Tibial artery (tissue), 4 donors: Measurements from ENCODE around the gene RNF4.
"Not testable (repeated sequence)": the region's sequence is repeated elsewhere in the genome, so short reads cannot be mapped to it uniquely, and the experiment has no call there.

ENCODE experiments used
- DNase-seq, 2 donors: peaks; one replicate each; pipeline ENCODE4 v3.0.0-alpha.2; 2019
- H3K27ac ChIP-seq, 2 donors: fragments of 200-600 bp; sonication (generic) in 1 of 2; 1 replicate in 1 of 2; 2 replicates in 1 of 2; pipeline ENCODE4 v1.5.1; 2018 to 2019; ENCODE audit warnings: mild to moderate bottlenecking in 1 of 2
- H3K27me3 ChIP-seq, 2 donors: fragments of 200-600 bp; sonication (generic) in 1 of 2; one replicate each; pipeline versions ENCODE4 v1.5.1 to v1.6.0; 2016 to 2019
- H3K36me3 ChIP-seq, 3 donors: fragments of 200-600 bp; sonication (generic) in 2 of 3; one replicate each; pipeline ENCODE4 v1.5.1; 2016 to 2019; ENCODE audit warnings: mild to moderate bottlenecking in 2 of 3
- H3K4me1 ChIP-seq, 4 donors: fragments of 200-600 bp; sonication (generic) in 2 of 4; 1 replicate in 3 of 4; 2 replicates in 1 of 4; pipeline ENCODE4 v1.5.1; 2016 to 2019
- H3K4me3 ChIP-seq, 2 donors: fragments of 200-600 bp; sonication (generic) in 1 of 2; 1 replicate in 1 of 2; 2 replicates in 1 of 2; pipeline ENCODE4 v1.5.1; 2018 to 2019; ENCODE audit warnings: mild to moderate bottlenecking in 2 of 2
- H3K9me3 ChIP-seq, 3 donors: fragments of 200-600 bp; sonication (generic) in 1 of 3; one replicate each; pipeline ENCODE4 v1.5.1; 2016 to 2019
- intact Hi-C: fragments of 100-400 bp; cut with DNase I; formaldehyde crosslinking; loops from one replicate; pipeline ENCODE4 v1.15.0; 2023; ENCODE audit warnings: low total_unique reads
- TF ChIP-seq, protein P1 (sequence below), 2 experiments: fragments of 200-600 bp in 1 of 2; fragments of 450-650 bp in 1 of 2; IDR thresholded peaks; one replicate each; pipeline ENCODE4 v1.5.1; 2017 to 2019; ENCODE audit warnings: antibody characterized with exemption in 2 of 2, mild to moderate bottlenecking in 1 of 2, moderate library complexity in 1 of 2

Gene RNF4

GRCh38 chr4:2462992-2463762 lies 5.7 kb upstream of the RNF4 start:
- DNase-seq = no peak
- intact Hi-C loops = loop anchor here (5.0 kb wide), 3 partner anchors 46 to 246 kb away; partner anchors contain the start of genes CFAP99, HAUS3, POLN and ZFYVE28
- Histone ChIP-seq H3K4me1 (peaks cover 0 to 26% (median 21%) of the 10 kb centered on the region in 4 donors), H3K9me3 (no peaks in the 10 kb centered on the region), H3K27me3 (peaks cover 0 to 15% of the 10 kb centered on the region in 2 donors), H3K27ac (peak overlapping the region in 1 of 2 donors; percentile 47), H3K36me3 (no peaks in the 10 kb centered on the region), H3K4me3 (peak overlapping the region; percentile 53 to 62)
- TF ChIP-seq, protein P1, sequence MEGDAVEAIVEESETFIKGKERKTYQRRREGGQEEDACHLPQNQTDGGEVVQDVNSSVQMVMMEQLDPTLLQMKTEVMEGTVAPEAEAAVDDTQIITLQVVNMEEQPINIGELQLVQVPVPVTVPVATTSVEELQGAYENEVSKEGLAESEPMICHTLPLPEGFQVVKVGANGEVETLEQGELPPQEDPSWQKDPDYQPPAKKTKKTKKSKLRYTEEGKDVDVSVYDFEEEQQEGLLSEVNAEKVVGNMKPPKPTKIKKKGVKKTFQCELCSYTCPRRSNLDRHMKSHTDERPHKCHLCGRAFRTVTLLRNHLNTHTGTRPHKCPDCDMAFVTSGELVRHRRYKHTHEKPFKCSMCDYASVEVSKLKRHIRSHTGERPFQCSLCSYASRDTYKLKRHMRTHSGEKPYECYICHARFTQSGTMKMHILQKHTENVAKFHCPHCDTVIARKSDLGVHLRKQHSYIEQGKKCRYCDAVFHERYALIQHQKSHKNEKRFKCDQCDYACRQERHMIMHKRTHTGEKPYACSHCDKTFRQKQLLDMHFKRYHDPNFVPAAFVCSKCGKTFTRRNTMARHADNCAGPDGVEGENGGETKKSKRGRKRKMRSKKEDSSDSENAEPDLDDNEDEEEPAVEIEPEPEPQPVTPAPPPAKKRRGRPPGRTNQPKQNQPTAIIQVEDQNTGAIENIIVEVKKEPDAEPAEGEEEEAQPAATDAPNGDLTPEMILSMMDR (IDR thresholded peaks at IDR 0.05) = no peak

DNA sequence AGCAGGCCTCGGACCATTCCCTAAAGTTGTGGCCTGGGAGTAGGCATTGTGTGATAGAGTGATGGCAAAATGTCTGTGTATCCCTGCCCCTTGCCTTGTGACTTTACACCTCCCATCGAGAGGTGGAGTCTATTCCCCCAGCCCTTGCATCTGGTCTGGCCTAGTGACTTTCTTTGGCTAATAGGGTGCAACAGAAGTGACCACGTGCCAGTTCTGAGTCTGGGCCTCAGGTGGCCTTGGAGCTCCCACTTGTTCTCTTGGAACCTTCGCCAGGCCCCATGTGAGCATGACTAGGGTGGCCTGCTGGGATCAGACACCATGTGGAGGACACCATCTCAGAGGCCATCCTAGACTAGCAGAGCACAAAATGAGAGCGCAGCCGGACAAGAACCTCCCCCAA lies 3.9 kb upstream of the RNF4 start:
- Histone ChIP-seq H3K9me3 (no peaks in the 10 kb centered on the region), H3K27me3 (no peaks in the 10 kb centered on the region), H3K36me3 (no peaks in the 10 kb centered on the region), H3K27ac (no peak overlapping the region), H3K4me1 (peaks cover 0 to 34% (median 25%) of the 10 kb centered on the region in 4 donors), H3K4me3 (no peak overlapping the region)
- no peak for DNase-seq
- intact Hi-C loops = no loop called here
- TF ChIP-seq, protein P1 (IDR thresholded peaks at IDR 0.05) = no peak

GRCh38 chr4:2465544-2465943 lies 3.4 kb upstream of the RNF4 start:
- H3K9me3 ChIP-seq, H3K36me3 ChIP-seq, DNase-seq, H3K27ac ChIP-seq, H3K27me3 ChIP-seq, H3K4me3 ChIP-seq, intact Hi-C loops: not testable (repeated sequence)
- peaks cover 0 to 39% (median 30%) of the 10 kb centered on the region in 4 donors for H3K4me1 ChIP-seq

DNA sequence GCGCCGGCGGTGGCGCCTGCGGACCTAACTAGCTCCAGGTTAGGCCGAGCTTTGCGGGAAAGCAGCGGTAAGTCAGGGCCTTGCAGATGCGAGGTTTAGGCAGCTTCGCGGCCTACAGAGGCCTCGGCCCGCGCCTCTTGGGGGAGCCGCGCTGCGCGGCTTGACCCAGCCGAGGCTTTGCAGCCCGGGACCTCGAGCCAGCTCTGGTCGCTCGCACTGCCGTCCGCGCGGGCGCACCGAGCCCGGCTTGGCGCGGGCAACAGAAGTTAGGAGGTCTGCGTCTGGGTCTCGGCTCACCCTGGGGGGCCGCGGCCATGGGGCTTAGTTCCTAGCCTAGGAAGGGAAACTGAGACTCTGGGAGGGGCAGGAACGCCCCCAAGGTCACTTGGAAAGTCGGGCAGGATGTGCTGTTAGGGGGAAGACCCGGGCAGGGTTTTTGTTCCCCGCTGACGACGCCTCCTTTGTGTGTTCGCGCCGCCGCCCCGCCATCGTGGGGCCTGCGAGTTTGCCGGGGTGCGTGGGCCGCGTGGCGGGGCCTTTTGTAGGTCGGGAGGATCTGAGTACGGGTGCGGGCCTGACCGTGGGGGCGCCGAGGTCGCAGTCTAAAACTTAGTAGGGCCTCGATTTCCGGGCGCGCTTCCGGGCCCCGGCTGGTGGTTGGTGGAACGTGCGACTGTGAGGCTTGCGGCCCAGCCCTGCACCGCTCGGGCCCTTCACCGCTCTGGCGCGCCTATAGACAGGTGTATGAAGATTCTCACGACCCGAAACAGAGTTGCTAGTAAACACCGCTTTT lies 482 bp downstream of the RNF4 start:
- H3K4me3 ChIP-seq = peak overlapping the region; percentile 97
- TF ChIP-seq, protein P1 (IDR thresholded peaks at IDR 0.05) = no peak
- intact Hi-C loops = loop anchor here (1.0 kb wide), 1 partner anchor 68 kb away; no protein-coding TSS in a partner anchor
- H3K4me1 ChIP-seq = peaks cover 0 to 29% (median 26%) of the 10 kb centered on the region in 4 donors
- no peaks in the 10 kb centered on the region for H3K27me3 ChIP-seq
- peak overlapping the region; percentile 91 to 95 for H3K27ac ChIP-seq
- H3K36me3 ChIP-seq = peaks cover 0 to 9% (median 5%) of the 10 kb centered on the region in 3 donors
- H3K9me3 ChIP-seq = no peaks in the 10 kb centered on the region
- peak in 1 of 2 donors; percentile 30 for DNase-seq

GRCh38 chr4:2470791-2471190 lies 1.9 kb downstream of the RNF4 start:
- Histone ChIP-seq H3K27me3 (no peaks in the 10 kb centered on the region), H3K4me3 (peak overlapping the region in 1 of 2 donors; percentile 97), H3K4me1 (peaks cover 0 to 29% (median 26%) of the 10 kb centered on the region in 4 donors), H3K36me3 (peaks cover 0 to 9% (median 5%) of the 10 kb centered on the region in 3 donors), H3K27ac (no peak overlapping the region), H3K9me3 (no peaks in the 10 kb centered on the region)
- intact Hi-C loops = no loop called here
- TF ChIP-seq, protein P1 (IDR thresholded peaks at IDR 0.05) = no peak
- DNase-seq = no peak
